SU-DHL-6 (cell line): ENCODE results near the gene SLC22A8.

Source experiments
- H2AFZ ChIP-seq: fragments of 200-600 bp; sonication (generic); 2 replicates; pipeline ENCODE4 v1.6.1; 2014; ENCODE audit warnings: low read depth, mild to moderate bottlenecking, moderate library complexity, mixed read lengths, antibody characterized with exemption, low read length; ENCODE audit not compliant: severe bottlenecking
- H3F3A ChIP-seq: fragments of 200-600 bp; shearing (Covaris generic); 2 replicates; pipeline ENCODE4 v1.6.0; 2016; ENCODE audit warnings: antibody characterized with exemption, mild to moderate bottlenecking; ENCODE audit not compliant: insufficient read depth
- H3K27ac ChIP-seq: fragments of 200-600 bp; sonication (generic); 2 replicates; pipeline ENCODE4 v1.5.1; 2016; ENCODE audit warnings: low read depth, mild to moderate bottlenecking, low read length, moderate library complexity, mixed read lengths
- H3K27me3 ChIP-seq: fragments of 200-600 bp; sonication (generic), shearing (Covaris generic); 2 replicates; pipeline ENCODE4 v1.6.0; 2014; ENCODE audit warnings: mild to moderate bottlenecking, low read length
- H3K36me3 ChIP-seq: fragments of 200-600 bp; sonication (generic); 2 replicates; pipeline ENCODE4 v1.6.1; 2014; ENCODE audit warnings: mild to moderate bottlenecking, low read length, mixed read lengths
- H3K4me2 ChIP-seq: fragments of 300-600, 200-600 bp; shearing (Covaris generic), sonication (generic); 2 replicates; pipeline ENCODE4 v1.6.0; 2014; ENCODE audit warnings: low read length, low read depth, mild to moderate bottlenecking; ENCODE audit not compliant: poor library complexity, severe bottlenecking
- H3K4me3 ChIP-seq: fragments of 200-600 bp; sonication (generic); 2 replicates; pipeline ENCODE4 v1.5.1; 2014; ENCODE audit warnings: antibody characterized with exemption, low read length, mild to moderate bottlenecking, mixed read lengths; ENCODE audit not compliant: insufficient read depth, poor library complexity, severe bottlenecking
- H3K79me2 ChIP-seq: fragments of 200-600 bp; sonication (generic); 2 replicates; pipeline ENCODE4 v1.6.1; 2014; ENCODE audit warnings: mild to moderate bottlenecking, low read length, moderate library complexity; ENCODE audit not compliant: insufficient read depth
- H3K9ac ChIP-seq: fragments of 200-600 bp; sonication (generic); 2 replicates; pipeline ENCODE4 v1.7.0; 2014; ENCODE audit warnings: mild to moderate bottlenecking, low read length
- H3K9me2 ChIP-seq: fragments of 200-600 bp; sonication (generic); replicated peaks from 2 replicates; pipeline ENCODE4 v1.6.1; 2014; ENCODE audit warnings: low read length; ENCODE audit not compliant: insufficient read depth
- H3K9me3 ChIP-seq: fragments of 200-600 bp; sonication (generic); 2 replicates; pipeline ENCODE4 v1.6.1; 2014; ENCODE audit warnings: low read length, mixed read lengths; ENCODE audit not compliant: insufficient read depth
- H4K20me1 ChIP-seq: fragments of 200-600 bp; sonication (generic); 2 replicates; pipeline ENCODE4 v1.6.1; 2014; ENCODE audit warnings: low read depth, mild to moderate bottlenecking, antibody characterized with exemption, low read length, moderate library complexity, mixed read lengths
- EZH2phosphoT487 ChIP-seq: fragments of 200-600 bp; sonication (generic), shearing (Covaris generic); conservative IDR thresholded peaks from 2 replicates; pipeline ENCODE4 v1.6.1; 2018; ENCODE audit warnings: mild to moderate bottlenecking, antibody characterized with exemption, low read length, moderate library complexity, mixed read lengths
- TF ChIP-seq, protein P1 (sequence below): fragments of 200-600 bp; sonication (generic); IDR thresholded peaks from one replicate; pipeline ENCODE4 v1.5.1; 2017; ENCODE audit warnings: antibody characterized with exemption, mild to moderate bottlenecking, low read length, moderate library complexity; ENCODE audit not compliant: insufficient read depth, poor library complexity, severe bottlenecking

Gene SLC22A8

GRCh38 chr11:62983536-62984199 lies 32.0 kb downstream of the SLC22A8 start:
- H3K4me2 ChIP-seq, result no peak overlapping the region
- H3K9ac ChIP-seq, result no peak overlapping the region
- no peaks in the 10 kb centered on the region for H3K9me2 ChIP-seq

DNA sequence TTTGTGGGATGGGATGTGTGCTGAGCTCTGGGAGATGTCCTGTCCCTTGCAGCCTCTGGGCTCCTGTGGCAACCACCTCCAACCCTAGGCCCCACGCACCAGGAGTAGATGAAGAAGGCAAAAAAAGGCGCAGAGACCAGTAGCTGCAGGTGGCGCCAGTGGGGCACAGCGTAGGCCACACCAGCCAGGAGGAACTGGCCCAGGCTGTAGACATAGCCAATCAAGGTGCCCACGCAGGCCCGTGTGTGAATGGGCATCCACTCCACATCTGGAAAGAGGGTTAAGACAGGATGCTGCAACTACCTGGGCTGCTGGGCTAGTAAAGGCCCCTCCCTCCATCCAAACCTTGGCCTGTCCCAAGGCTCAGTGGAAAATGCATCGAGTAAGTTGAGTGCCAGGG lies 33.9 kb downstream of the SLC22A8 start:
- Histone ChIP-seq H3K79me2 (no peaks in the 10 kb centered on the region), H3F3A (no peaks in the 10 kb centered on the region), H2AFZ (no peak overlapping the region), H3K4me3 (no peak overlapping the region), H3K27me3 (no peaks in the 10 kb centered on the region), H3K27ac (no peak overlapping the region), H3K9ac (no peak overlapping the region), H3K9me2 (no peaks in the 10 kb centered on the region), H3K9me3 (no peaks in the 10 kb centered on the region), H4K20me1 (no peaks in the 10 kb centered on the region), H3K36me3 (no peaks in the 10 kb centered on the region), H3K4me2 (no peak overlapping the region)
- TF ChIP-seq, protein P1, sequence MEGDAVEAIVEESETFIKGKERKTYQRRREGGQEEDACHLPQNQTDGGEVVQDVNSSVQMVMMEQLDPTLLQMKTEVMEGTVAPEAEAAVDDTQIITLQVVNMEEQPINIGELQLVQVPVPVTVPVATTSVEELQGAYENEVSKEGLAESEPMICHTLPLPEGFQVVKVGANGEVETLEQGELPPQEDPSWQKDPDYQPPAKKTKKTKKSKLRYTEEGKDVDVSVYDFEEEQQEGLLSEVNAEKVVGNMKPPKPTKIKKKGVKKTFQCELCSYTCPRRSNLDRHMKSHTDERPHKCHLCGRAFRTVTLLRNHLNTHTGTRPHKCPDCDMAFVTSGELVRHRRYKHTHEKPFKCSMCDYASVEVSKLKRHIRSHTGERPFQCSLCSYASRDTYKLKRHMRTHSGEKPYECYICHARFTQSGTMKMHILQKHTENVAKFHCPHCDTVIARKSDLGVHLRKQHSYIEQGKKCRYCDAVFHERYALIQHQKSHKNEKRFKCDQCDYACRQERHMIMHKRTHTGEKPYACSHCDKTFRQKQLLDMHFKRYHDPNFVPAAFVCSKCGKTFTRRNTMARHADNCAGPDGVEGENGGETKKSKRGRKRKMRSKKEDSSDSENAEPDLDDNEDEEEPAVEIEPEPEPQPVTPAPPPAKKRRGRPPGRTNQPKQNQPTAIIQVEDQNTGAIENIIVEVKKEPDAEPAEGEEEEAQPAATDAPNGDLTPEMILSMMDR, result no peak
- no peak for TF ChIP-seq EZH2phosphoT487

More at GRCh38 chr11:62983536-62984199, 32.0 kb downstream of the SLC22A8 start:
- Histone ChIP-seq H3K27ac (no peak overlapping the region), H3K9me3 (no peaks in the 10 kb centered on the region), H3K79me2 (no peaks in the 10 kb centered on the region), H3K4me3 (no peak overlapping the region), H3K27me3 (no peaks in the 10 kb centered on the region), H3K36me3 (no peaks in the 10 kb centered on the region), H3F3A (no peaks in the 10 kb centered on the region), H4K20me1 (no peaks in the 10 kb centered on the region), H2AFZ (no peak overlapping the region)
- TF ChIP-seq EZH2phosphoT487, result no peak
- TF ChIP-seq, protein P1, result no peak

DNA sequence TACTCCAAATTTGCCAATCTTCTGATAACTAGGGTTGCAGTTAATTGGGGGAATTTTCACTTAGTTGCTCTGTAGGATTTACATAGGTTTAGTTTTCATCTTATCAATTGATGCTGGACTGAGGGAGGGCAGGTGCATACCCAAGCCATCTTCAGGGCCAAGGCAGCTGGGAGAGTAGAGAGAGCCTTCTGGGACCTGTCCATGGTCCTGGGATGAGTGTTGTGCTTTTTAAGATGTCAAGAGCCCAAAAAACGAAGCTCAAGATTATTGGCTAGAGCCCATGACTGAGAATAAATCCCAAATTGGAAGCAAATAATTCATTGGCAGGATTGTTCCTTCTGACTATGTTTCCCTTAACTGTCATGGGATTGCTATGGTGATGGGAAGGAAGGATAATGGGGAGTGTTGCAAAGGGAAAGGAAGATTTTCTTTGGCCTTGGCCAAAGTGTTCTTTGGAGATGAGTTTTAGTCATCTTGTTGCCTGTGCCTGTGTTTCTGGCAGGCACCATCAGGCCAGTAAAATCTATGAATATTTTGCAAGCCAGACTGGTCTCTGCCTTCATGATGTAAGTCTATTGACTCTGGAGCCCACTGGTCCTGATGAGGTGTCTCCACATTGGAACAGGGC lies 35.4 kb downstream of the SLC22A8 start:
- Histone ChIP-seq H3K9me3 (no peaks in the 10 kb centered on the region), H3K79me2 (no peaks in the 10 kb centered on the region), H2AFZ (no peak overlapping the region), H3F3A (no peaks in the 10 kb centered on the region), H3K27me3 (no peaks in the 10 kb centered on the region), H4K20me1 (no peaks in the 10 kb centered on the region), H3K9me2 (no peaks in the 10 kb centered on the region), H3K27ac (no peak overlapping the region), H3K36me3 (no peaks in the 10 kb centered on the region), H3K4me2 (no peak overlapping the region), H3K4me3 (no peak overlapping the region), H3K9ac (no peak overlapping the region)
- TF ChIP-seq, protein P1, result no peak
- no peak for TF ChIP-seq EZH2phosphoT487
